Activated naive CD8-positive, alpha-beta T cell treated with anti-CD3 and anti-CD28 coated beads for 36 hours (primary cell): ENCODE measurements around the gene CTSZ. TPM values are rescaled to one million over a fixed set of nuclear protein-coding genes. Genes with fewer than 3 reads are reported as not detected.

Experiments
- DNase-seq: peaks from one replicate; pipeline ENCODE4 v3.0.0; 2021
- H3K27ac Mint-ChIP-seq: one replicate; pipeline ENCODE4 v1.8.0; 2022; ENCODE audit warnings: mild to moderate bottlenecking, moderate library complexity, mixed read lengths
- H3K27me3 Mint-ChIP-seq: one replicate; pipeline ENCODE4 v1.8.0; 2022; ENCODE audit warnings: mild to moderate bottlenecking, mixed read lengths
- H3K36me3 Mint-ChIP-seq: one replicate; pipeline ENCODE4 v1.8.0; 2021; ENCODE audit warnings: mild to moderate bottlenecking, mixed read lengths
- H3K4me1 Mint-ChIP-seq: one replicate; pipeline ENCODE4 v1.8.0; 2021; ENCODE audit warnings: mixed read lengths
- H3K4me3 Mint-ChIP-seq: one replicate; pipeline ENCODE4 v1.8.0; 2022; ENCODE audit warnings: mild to moderate bottlenecking, moderate library complexity, mixed read lengths
- H3K9me3 Mint-ChIP-seq: one replicate; pipeline ENCODE4 v1.8.0; 2022; ENCODE audit warnings: mixed read lengths
- total RNA-seq, 2 experiments: library from RNA; stranded (reverse); gene quantifications; one replicate each; pipeline ENCODE4 v1.2.3, GENCODE V29; 2021

The CTSZ gene
- total RNA-seq, 2 experiments from 2014 or later: 24.6 to 25.4 TPM

- Mint-ChIP-seq H3K4me1 (peaks cover 34% of the 10 kb centered on the region), H3K9me3 (no peaks in the 10 kb centered on the region), H3K27me3 (no peaks in the 10 kb centered on the region), H3K36me3 (peaks cover 33% of the 10 kb centered on the region), H3K27ac (no peak overlapping the region), H3K4me3 (no peak overlapping the region)
- no peak for DNase-seq
Observed at GRCh38 chr20:59024111-59024530, 17.1 kb upstream of the CTSZ start.

DNA sequence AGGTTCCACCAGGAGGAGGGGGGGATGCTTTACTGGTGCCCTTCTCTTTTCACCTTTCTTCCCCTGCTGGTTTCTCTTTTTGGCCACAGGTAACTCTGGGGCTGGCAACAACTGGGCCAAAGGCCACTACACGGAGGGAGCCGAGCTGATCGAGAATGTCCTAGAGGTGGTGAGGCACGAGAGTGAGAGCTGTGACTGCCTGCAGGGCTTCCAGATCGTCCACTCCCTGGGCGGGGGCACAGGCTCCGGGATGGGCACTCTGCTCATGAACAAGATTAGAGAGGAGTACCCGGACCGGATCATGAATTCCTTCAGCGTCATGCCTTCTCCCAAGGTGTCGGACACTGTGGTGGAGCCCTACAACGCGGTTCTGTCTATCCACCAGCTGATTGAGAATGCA is 16.6 kb upstream of the CTSZ start:
- Mint-ChIP-seq H3K36me3 (peaks cover 28% of the 10 kb centered on the region), H3K4me1 (peaks cover 29% of the 10 kb centered on the region), H3K4me3 (no peak overlapping the region), H3K27me3 (no peaks in the 10 kb centered on the region), H3K27ac (no peak overlapping the region), H3K9me3 (no peaks in the 10 kb centered on the region)
- no peak for DNase-seq

GRCh38 chr20:59022754-59023153 is 15.7 kb upstream of the CTSZ start:
- peaks cover 21% of the 10 kb centered on the region for H3K4me1 Mint-ChIP-seq
- H3K4me3 Mint-ChIP-seq: no peak overlapping the region
- H3K9me3 Mint-ChIP-seq: no peaks in the 10 kb centered on the region
- no peak for DNase-seq
- H3K36me3 Mint-ChIP-seq: peaks cover 22% of the 10 kb centered on the region
- H3K27me3 Mint-ChIP-seq: no peaks in the 10 kb centered on the region
- H3K27ac Mint-ChIP-seq: no peak overlapping the region

GRCh38 chr20:59020938-59021551 is 14.0 kb upstream of the CTSZ start:
- H3K4me1 Mint-ChIP-seq: peaks cover 21% of the 10 kb centered on the region
- H3K27ac Mint-ChIP-seq: no peak overlapping the region
- H3K9me3 Mint-ChIP-seq: no peaks in the 10 kb centered on the region
- H3K27me3 Mint-ChIP-seq: no peaks in the 10 kb centered on the region
- DNase-seq: no peak
- H3K4me3 Mint-ChIP-seq: no peak overlapping the region
- peaks cover 10% of the 10 kb centered on the region for H3K36me3 Mint-ChIP-seq

DNA sequence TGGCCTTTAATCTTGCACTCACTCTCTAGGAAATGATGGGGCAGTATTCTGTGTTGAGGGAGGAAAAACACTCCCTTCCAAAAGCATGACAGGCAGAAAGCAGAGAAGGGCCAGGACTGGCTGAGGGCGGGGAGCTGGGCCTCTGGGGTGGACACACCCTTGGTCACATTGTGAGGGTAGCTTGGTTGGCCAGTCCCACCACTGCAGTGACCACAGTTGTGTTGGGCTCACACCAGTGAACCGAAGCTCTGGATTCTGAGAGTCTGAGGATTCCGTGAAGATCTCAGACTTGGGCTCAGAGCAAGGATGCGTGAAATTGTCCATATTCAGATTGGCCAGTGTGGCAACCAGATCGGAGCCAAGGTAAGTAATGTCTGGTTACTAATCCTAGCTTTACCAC is 12.2 kb upstream of the CTSZ start, which contains the start of gene TUBB1:
TUBB1 (plus strand) TSS at position 213 of the 400 bp plus-strand sequence; CDS start at position 307, 94 bp downstream.
- no peaks in the 10 kb centered on the region for H3K9me3 Mint-ChIP-seq
- H3K4me1 Mint-ChIP-seq: peaks cover 25% of the 10 kb centered on the region
- no peak for DNase-seq
- H3K27ac Mint-ChIP-seq: peak within 1 kb of the TSS; percentile 38
- no peak within 1 kb of the TSS for H3K4me3 Mint-ChIP-seq
- H3K36me3 Mint-ChIP-seq: peaks cover 9% of the 10 kb centered on the region
- H3K27me3 Mint-ChIP-seq: no peaks in the 10 kb centered on the region

- H3K27me3 Mint-ChIP-seq: no peaks in the 10 kb centered on the region
- H3K9me3 Mint-ChIP-seq: no peaks in the 10 kb centered on the region
- DNase-seq: no peak
- H3K36me3 Mint-ChIP-seq: peaks cover 6% of the 10 kb centered on the region
- H3K4me1 Mint-ChIP-seq: peaks cover 29% of the 10 kb centered on the region
- peak overlapping the region; percentile 38 for H3K27ac Mint-ChIP-seq
- no peak overlapping the region for H3K4me3 Mint-ChIP-seq
Observed at GRCh38 chr20:59018817-59019216, 11.8 kb upstream of the CTSZ start.

- Mint-ChIP-seq H3K4me1 (peaks cover 30% of the 10 kb centered on the region), H3K27ac (no peak overlapping the region), H3K36me3 (peaks cover 5% of the 10 kb centered on the region), H3K9me3 (no peaks in the 10 kb centered on the region), H3K27me3 (no peaks in the 10 kb centered on the region), H3K4me3 (no peak overlapping the region)
- DNase-seq: no peak
Observed at GRCh38 chr20:59017493-59018231, 10.6 kb upstream of the CTSZ start.

GRCh38 chr20:59016795-59017492 is 9.9 kb upstream of the CTSZ start:
- Mint-ChIP-seq H3K27ac (no peak overlapping the region), H3K4me3 (no peak overlapping the region), H3K9me3 (no peaks in the 10 kb centered on the region), H3K36me3 (no peaks in the 10 kb centered on the region), H3K27me3 (no peaks in the 10 kb centered on the region), H3K4me1 (peaks cover 28% of the 10 kb centered on the region)
- DNase-seq: no peak

DNA sequence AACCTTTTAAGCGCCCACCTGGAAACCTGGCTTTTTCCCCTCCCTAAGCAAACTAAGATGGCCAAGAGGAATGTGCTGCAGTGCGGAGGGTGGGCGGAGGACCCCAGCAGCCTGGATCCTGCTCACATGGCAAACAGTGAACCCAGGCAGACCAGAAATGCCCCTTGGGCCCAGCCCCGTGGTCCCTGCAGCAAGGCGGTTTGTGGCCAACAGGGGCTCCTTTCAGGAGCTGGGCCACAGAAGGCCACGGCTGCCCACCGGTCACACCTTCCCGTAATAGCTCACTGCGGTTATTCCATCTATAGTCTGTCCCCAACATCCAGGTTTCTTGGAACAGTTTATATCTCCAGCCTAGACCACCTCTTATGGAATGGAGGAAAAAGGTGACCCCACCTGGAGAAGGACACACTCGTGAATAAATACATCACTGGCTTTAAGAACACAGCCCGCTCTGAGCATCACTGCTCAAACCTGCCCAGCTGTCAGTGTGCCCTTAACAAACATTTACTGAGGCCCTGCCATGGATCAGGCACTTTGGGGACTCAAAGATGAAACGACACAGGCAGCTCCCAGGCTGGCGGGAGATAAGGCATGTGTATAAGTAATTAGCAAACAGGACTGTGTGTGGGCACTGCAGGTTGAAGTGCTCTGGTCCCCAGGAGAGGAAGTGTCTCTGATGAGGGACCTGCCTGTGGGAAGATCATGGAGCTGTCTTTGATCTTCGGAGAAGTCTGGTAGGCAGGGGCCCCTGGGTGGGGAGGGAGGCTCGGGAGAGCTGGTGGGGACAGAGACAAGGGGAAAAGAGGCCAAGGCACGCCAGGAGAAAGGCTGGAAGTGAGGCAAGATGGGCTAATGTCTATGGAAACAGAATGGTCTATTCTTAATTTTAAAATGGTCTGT is 9.0 kb upstream of the CTSZ start:
- no peaks in the 10 kb centered on the region for H3K27me3 Mint-ChIP-seq
- no peak for DNase-seq
- H3K36me3 Mint-ChIP-seq: no peaks in the 10 kb centered on the region
- peaks cover 34% of the 10 kb centered on the region for H3K4me1 Mint-ChIP-seq
- no peaks in the 10 kb centered on the region for H3K9me3 Mint-ChIP-seq
- H3K4me3 Mint-ChIP-seq: no peak overlapping the region
- H3K27ac Mint-ChIP-seq: peak overlapping the region; percentile 26

- no peaks in the 10 kb centered on the region for H3K27me3 Mint-ChIP-seq
- H3K36me3 Mint-ChIP-seq: no peaks in the 10 kb centered on the region
- H3K4me1 Mint-ChIP-seq: peaks cover 30% of the 10 kb centered on the region
- DNase-seq: no peak
- no peak overlapping the region for H3K4me3 Mint-ChIP-seq
- H3K9me3 Mint-ChIP-seq: no peaks in the 10 kb centered on the region
- H3K27ac Mint-ChIP-seq: no peak overlapping the region
Observed at GRCh38 chr20:59015411-59015810, 8.4 kb upstream of the CTSZ start.

DNA sequence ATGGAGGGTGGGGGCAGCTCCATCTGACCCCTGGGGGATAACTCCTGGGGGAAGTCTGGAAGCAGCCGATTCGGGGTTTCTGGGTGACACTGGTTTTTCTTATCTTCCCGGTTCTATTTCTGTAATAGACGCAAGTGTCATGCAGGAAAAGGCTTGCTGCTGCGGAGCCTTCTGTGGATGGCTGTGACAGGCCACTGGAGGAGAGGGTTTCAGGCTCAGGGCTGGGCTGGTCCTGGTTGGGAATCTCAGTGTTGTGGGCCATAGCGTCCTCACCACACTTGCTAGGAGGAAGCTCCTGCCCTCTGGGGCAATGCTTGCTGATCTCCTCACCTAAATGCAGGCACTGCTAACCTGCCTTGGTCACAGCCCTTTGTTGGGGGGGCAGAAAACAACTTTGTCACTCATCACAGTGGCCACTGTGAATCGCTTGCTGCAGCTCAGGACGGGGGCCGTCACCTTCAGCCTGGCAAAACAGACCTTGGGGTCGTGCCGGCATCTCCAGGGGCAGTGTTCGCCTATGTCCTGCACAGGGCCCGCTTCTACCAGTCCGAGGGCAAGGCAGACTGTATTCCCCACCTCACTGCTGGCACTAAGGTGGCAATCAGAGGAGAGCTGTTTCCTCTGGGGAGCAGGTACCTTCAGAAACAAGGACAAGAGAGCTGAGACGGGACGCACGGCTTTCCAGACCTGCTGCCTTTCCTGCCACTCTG is 7.8 kb upstream of the CTSZ start:
- Mint-ChIP-seq H3K4me1 (peaks cover 30% of the 10 kb centered on the region), H3K27ac (no peak overlapping the region), H3K9me3 (no peaks in the 10 kb centered on the region), H3K36me3 (no peaks in the 10 kb centered on the region), H3K27me3 (no peaks in the 10 kb centered on the region), H3K4me3 (no peak overlapping the region)
- no peak for DNase-seq

DNA sequence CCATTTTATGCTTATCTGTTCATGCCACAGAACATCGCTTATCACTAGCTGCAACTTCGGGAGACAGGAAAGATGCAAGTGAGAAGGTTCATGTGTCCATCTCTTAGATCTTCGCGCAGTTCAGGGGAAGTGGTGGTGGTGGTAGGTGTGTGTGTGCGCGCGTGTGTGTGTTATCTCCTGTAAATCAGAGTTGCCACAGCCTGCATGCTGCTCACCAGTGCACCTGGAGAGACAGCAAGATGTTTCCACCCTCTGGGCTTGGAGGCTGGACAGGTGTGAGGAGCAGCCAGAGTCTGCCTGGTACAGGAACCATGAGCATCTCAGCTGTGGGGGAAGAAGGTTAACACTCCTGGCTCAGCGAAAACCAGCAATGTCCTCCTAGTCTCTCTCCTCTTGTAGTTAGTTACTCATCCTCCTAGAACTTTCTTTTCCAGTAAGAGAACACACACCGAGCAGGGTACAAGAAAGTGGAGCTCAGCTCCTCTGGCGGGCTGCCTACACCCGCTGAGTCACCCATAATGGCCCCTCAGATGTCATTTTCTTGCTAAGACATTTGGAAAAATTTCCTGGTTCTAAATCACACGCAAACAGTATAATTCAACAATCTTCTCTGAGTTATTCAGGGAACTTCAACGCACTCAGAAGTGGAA is 7.0 kb upstream of the CTSZ start:
- H3K36me3 Mint-ChIP-seq: no peaks in the 10 kb centered on the region
- no peaks in the 10 kb centered on the region for H3K27me3 Mint-ChIP-seq
- peaks cover 30% of the 10 kb centered on the region for H3K4me1 Mint-ChIP-seq
- no peak for DNase-seq
- H3K27ac Mint-ChIP-seq: peak overlapping the region; percentile 23
- H3K9me3 Mint-ChIP-seq: no peaks in the 10 kb centered on the region
- no peak overlapping the region for H3K4me3 Mint-ChIP-seq

- DNase-seq: no peak
- no peaks in the 10 kb centered on the region for H3K9me3 Mint-ChIP-seq
- H3K4me1 Mint-ChIP-seq: peaks cover 30% of the 10 kb centered on the region
- H3K27me3 Mint-ChIP-seq: no peaks in the 10 kb centered on the region
- H3K4me3 Mint-ChIP-seq: no peak overlapping the region
- no peak overlapping the region for H3K27ac Mint-ChIP-seq
- no peaks in the 10 kb centered on the region for H3K36me3 Mint-ChIP-seq
Observed at GRCh38 chr20:59013031-59013951, 6.2 kb upstream of the CTSZ start.
